ENCODE data around the gene C1orf94.

The C1orf94 gene

DNA sequence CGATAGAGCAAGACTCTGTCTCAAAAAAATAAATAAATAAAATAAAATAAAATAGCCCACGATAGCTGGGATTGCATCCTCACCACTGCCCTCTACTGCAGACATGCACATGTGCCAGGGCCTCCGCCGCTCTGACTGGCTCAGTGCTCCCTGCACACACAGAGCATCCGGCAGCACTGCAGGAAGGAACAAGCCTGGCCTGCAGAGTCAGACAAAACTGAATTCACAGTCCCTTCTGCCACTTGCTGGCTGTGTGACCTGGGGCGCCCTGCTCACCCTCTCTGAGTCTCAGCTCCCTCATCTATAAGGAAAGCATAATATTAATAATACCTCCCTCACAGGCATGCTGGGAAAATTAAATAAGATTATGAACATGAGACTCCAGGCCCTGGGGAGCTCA lies 47.1 kb upstream of the C1orf94 start:
- Histone ChIP-seq H4K12ac (ENCODE audit: low read depth, low read length) (no peak overlapping the region), H2AFZ (ENCODE audit: insufficient read depth, low read length, poor library complexity) (no peak overlapping the region)
- WGBS (ENCODE audit: extremely low coverage, insufficient coverage, insufficient read length), result no CpG with 5 or more reads among the region's 6 CpGs

GRCh38 chr1:34130306-34130705 lies 46.4 kb upstream of the C1orf94 start:
- no peak overlapping the region for H4K12ac ChIP-seq (ENCODE audit: low read depth, low read length)
- no peak overlapping the region for H2BK120ac ChIP-seq (ENCODE audit: insufficient read depth, low read length, poor library complexity)
- no peak for DNase-seq
- no peak overlapping the region for H2BK12ac ChIP-seq (ENCODE audit: low read length)
- no peak overlapping the region for H4K91ac ChIP-seq (ENCODE audit: low read depth, low read length)
- no peak overlapping the region for H3K18ac ChIP-seq (ENCODE audit: low read length)
- no CpG with 5 or more reads among the region's 5 CpGs for WGBS (ENCODE audit: extremely low coverage, insufficient coverage, insufficient read length)
- no peak overlapping the region for H3K9ac ChIP-seq (ENCODE audit: low read length)
- no peak overlapping the region for H3K14ac ChIP-seq (ENCODE audit: low read length)
- H2AFZ ChIP-seq (ENCODE audit: insufficient read depth, low read length, poor library complexity), result no peak overlapping the region
- no peak overlapping the region for H4K8ac ChIP-seq (ENCODE audit: low read depth, low read length)
- H3K27ac ChIP-seq (ENCODE audit: low read depth, low read length), result no peak overlapping the region
- H2AK5ac ChIP-seq (ENCODE audit: low read length), result no peak overlapping the region
- no peaks in the 10 kb centered on the region for H3K4me1 ChIP-seq (ENCODE audit: control insufficient read depth in 1 of 2, insufficient read depth in 2 of 2, low read length in 2 of 2)
- no peak overlapping the region for H3K4me2 ChIP-seq (ENCODE audit: low read length)
- no peaks in the 10 kb centered on the region for H3K79me1 ChIP-seq (ENCODE audit: low read length)
- H3K4me3 ChIP-seq (ENCODE audit: low read depth, low read length), result no peak overlapping the region
- H3K79me2 ChIP-seq (ENCODE audit: control insufficient read depth, insufficient read depth, low read length, poor library complexity), result no peaks in the 10 kb centered on the region
- no peak overlapping the region for H3K23ac ChIP-seq (ENCODE audit: low read length)
- H3K27me3 ChIP-seq (ENCODE audit: insufficient read depth, low read length), result no peaks in the 10 kb centered on the region
- no peak overlapping the region for H3K4ac ChIP-seq (ENCODE audit: low read depth, low read length)
- H3K9me3 ChIP-seq (ENCODE audit: insufficient read depth, low read depth, low read length), result peaks cover under 1% of the 10 kb centered on the region
- no peaks in the 10 kb centered on the region for H3K36me3 ChIP-seq (ENCODE audit: control insufficient read depth in 1 of 2, insufficient read depth in 2 of 2, low read length in 2 of 2)
- H2BK5ac ChIP-seq (ENCODE audit: low read depth, low read length, poor library complexity), result no peak overlapping the region

More for the DNA sequence above, 47.1 kb upstream of the C1orf94 start:
- peak in 1 of 2 donors; percentile 2 for DNase-seq
- Histone ChIP-seq H3K4me2 (ENCODE audit: low read length) (no peak overlapping the region), H4K8ac (ENCODE audit: low read depth, low read length) (no peak overlapping the region), H3K14ac (ENCODE audit: low read length) (no peak overlapping the region), H2BK12ac (ENCODE audit: low read length) (no peak overlapping the region), H3K36me3 (ENCODE audit: control insufficient read depth in 1 of 2, insufficient read depth in 2 of 2, low read length in 2 of 2) (no peaks in the 10 kb centered on the region), H3K4ac (ENCODE audit: low read depth, low read length) (no peak overlapping the region), H3K27me3 (ENCODE audit: insufficient read depth, low read length) (no peaks in the 10 kb centered on the region), H3K9ac (ENCODE audit: low read length) (no peak overlapping the region), H3K4me1 (ENCODE audit: control insufficient read depth in 1 of 2, insufficient read depth in 2 of 2, low read length in 2 of 2) (no peaks in the 10 kb centered on the region), H2BK120ac (ENCODE audit: insufficient read depth, low read length, poor library complexity) (no peak overlapping the region), H3K4me3 (ENCODE audit: low read depth, low read length) (no peak overlapping the region), H3K79me1 (ENCODE audit: low read length) (no peaks in the 10 kb centered on the region), H3K27ac (ENCODE audit: low read depth, low read length) (no peak overlapping the region), H4K91ac (ENCODE audit: low read depth, low read length) (no peak overlapping the region), H3K23ac (ENCODE audit: low read length) (no peak overlapping the region), H2BK5ac (ENCODE audit: low read depth, low read length, poor library complexity) (no peak overlapping the region), H3K18ac (ENCODE audit: low read length) (no peak overlapping the region), H2AK5ac (ENCODE audit: low read length) (no peak overlapping the region), H3K79me2 (ENCODE audit: control insufficient read depth, insufficient read depth, low read length, poor library complexity) (no peaks in the 10 kb centered on the region), H3K9me3 (ENCODE audit: insufficient read depth, low read depth, low read length) (peaks cover 2% of the 10 kb centered on the region)

- Histone ChIP-seq H3K4me3 (ENCODE audit: low read depth, low read length) (no peak overlapping the region), H3K27ac (ENCODE audit: low read depth, low read length) (no peak overlapping the region), H3K9me3 (ENCODE audit: insufficient read depth, low read depth, low read length) (no peaks in the 10 kb centered on the region), H4K8ac (ENCODE audit: low read depth, low read length) (no peak overlapping the region), H3K14ac (ENCODE audit: low read length) (no peak overlapping the region), H4K12ac (ENCODE audit: low read depth, low read length) (no peak overlapping the region), H3K4me2 (ENCODE audit: low read length) (no peak overlapping the region), H3K23ac (ENCODE audit: low read length) (no peak overlapping the region), H2BK5ac (ENCODE audit: low read depth, low read length, poor library complexity) (no peak overlapping the region), H3K79me1 (ENCODE audit: low read length) (no peaks in the 10 kb centered on the region), H3K4ac (ENCODE audit: low read depth, low read length) (no peak overlapping the region), H3K79me2 (ENCODE audit: control insufficient read depth, insufficient read depth, low read length, poor library complexity) (no peaks in the 10 kb centered on the region), H2BK12ac (ENCODE audit: low read length) (no peak overlapping the region), H2AFZ (ENCODE audit: insufficient read depth, low read length, poor library complexity) (no peak overlapping the region), H2AK5ac (ENCODE audit: low read length) (no peak overlapping the region), H3K9ac (ENCODE audit: low read length) (no peak overlapping the region), H3K27me3 (ENCODE audit: insufficient read depth, low read length) (no peaks in the 10 kb centered on the region), H2BK120ac (ENCODE audit: insufficient read depth, low read length, poor library complexity) (no peak overlapping the region), H4K91ac (ENCODE audit: low read depth, low read length) (no peak overlapping the region), H3K36me3 (ENCODE audit: control insufficient read depth in 1 of 2, insufficient read depth in 2 of 2, low read length in 2 of 2) (no peaks in the 10 kb centered on the region), H3K4me1 (ENCODE audit: control insufficient read depth in 1 of 2, insufficient read depth in 2 of 2, low read length in 2 of 2) (no peaks in the 10 kb centered on the region), H3K18ac (ENCODE audit: low read length) (no peak overlapping the region)
- DNase-seq, result no peak
- no CpG with 5 or more reads among the region's 3 CpGs for WGBS (ENCODE audit: extremely low coverage, insufficient coverage, insufficient read length)
These were observed 45.1 kb upstream of the C1orf94 start for GRCh38 chr1:34131396-34132160.

DNA sequence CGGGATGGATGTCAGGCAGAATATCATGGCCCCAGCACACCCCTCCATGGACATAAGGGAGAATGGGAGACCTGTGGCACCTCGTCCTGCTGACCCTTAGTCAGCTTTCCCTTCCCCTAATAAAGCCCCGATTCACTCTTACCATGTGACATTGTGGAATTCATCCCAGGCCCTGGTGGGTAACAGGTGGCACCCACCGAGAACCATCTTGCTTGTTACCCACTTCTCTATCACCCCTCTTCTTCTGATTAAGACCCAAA lies 44.6 kb upstream of the C1orf94 start:
- H2AFZ ChIP-seq (ENCODE audit: insufficient read depth, low read length, poor library complexity), result no peak overlapping the region
- no peak overlapping the region for H3K14ac ChIP-seq (ENCODE audit: low read length)
- H3K27me3 ChIP-seq (ENCODE audit: insufficient read depth, low read length), result no peaks in the 10 kb centered on the region
- no peak overlapping the region for H4K8ac ChIP-seq (ENCODE audit: low read depth, low read length)
- no peaks in the 10 kb centered on the region for H3K4me1 ChIP-seq (ENCODE audit: control insufficient read depth in 1 of 2, insufficient read depth in 2 of 2, low read length in 2 of 2)
- H2BK120ac ChIP-seq (ENCODE audit: insufficient read depth, low read length, poor library complexity), result no peak overlapping the region
- WGBS (ENCODE audit: extremely low coverage, insufficient coverage, insufficient read length), result no CpG with 5 or more reads among the region's 4 CpGs
- H4K91ac ChIP-seq (ENCODE audit: low read depth, low read length), result no peak overlapping the region
- H2AK5ac ChIP-seq (ENCODE audit: low read length), result no peak overlapping the region
- no peak for DNase-seq
- H4K12ac ChIP-seq (ENCODE audit: low read depth, low read length), result no peak overlapping the region
- no peaks in the 10 kb centered on the region for H3K79me2 ChIP-seq (ENCODE audit: control insufficient read depth, insufficient read depth, low read length, poor library complexity)
- H3K9me3 ChIP-seq (ENCODE audit: insufficient read depth, low read depth, low read length), result no peaks in the 10 kb centered on the region
- H2BK5ac ChIP-seq (ENCODE audit: low read depth, low read length, poor library complexity), result no peak overlapping the region
- no peak overlapping the region for H3K4me3 ChIP-seq (ENCODE audit: low read depth, low read length)
- H3K79me1 ChIP-seq (ENCODE audit: low read length), result no peaks in the 10 kb centered on the region
- H3K4ac ChIP-seq (ENCODE audit: low read depth, low read length), result no peak overlapping the region
- H3K9ac ChIP-seq (ENCODE audit: low read length), result no peak overlapping the region
- H3K23ac ChIP-seq (ENCODE audit: low read length), result no peak overlapping the region
- no peak overlapping the region for H3K18ac ChIP-seq (ENCODE audit: low read length)
- no peaks in the 10 kb centered on the region for H3K36me3 ChIP-seq (ENCODE audit: control insufficient read depth in 1 of 2, insufficient read depth in 2 of 2, low read length in 2 of 2)
- H2BK12ac ChIP-seq (ENCODE audit: low read length), result no peak overlapping the region
- H3K4me2 ChIP-seq (ENCODE audit: low read length), result no peak overlapping the region
- no peak overlapping the region for H3K27ac ChIP-seq (ENCODE audit: low read depth, low read length)

Measured in trophoblast cell (in vitro differentiated cells and primary cell).